IMR-90 (cell line): ENCODE results near the gene ZBTB7B. TPM values are rescaled to one million over a fixed set of nuclear protein-coding genes. Genes with fewer than 3 reads are reported as not detected.

Source experiments
- ATAC-seq: fragments of 200-7000 bp; cut with Tn5 transposase; 2 replicates; pipeline ENCODE4 v1.9.1; 2020; ENCODE audit warnings: low read depth, mild to moderate bottlenecking, moderate library complexity
- BruUV-seq: library from RNA; stranded (reverse); fragments of 400-500 nt; replicated peaks from 2 replicates; lab custom pipeline; 2021; lab: Mats Ljungman, UMichigan
- CTCF ChIA-PET: fragments of 300-600 bp; formaldehyde crosslinking; extraction: SDS; loops from one replicate; lab custom pipeline; 2021; ENCODE audit warnings: antibody characterized with exemption; lab: Yijun Ruan, JAX
- POLR2A ChIA-PET: fragments of 300-600 bp; sonication (Branson Sonifier 250); formaldehyde crosslinking; loops from one replicate; lab custom pipeline; 2022; ENCODE audit warnings: antibody characterized with exemption; ENCODE audit not compliant: unreplicated experiment; lab: Charles Lee
- DNase-seq: peaks from one replicate; pipeline ENCODE4 v3.0.0; 2013
- H2AFZ ChIP-seq: replicated peaks from 2 replicates; pipeline ENCODE3; 2013; ENCODE audit warnings: low read length, mild to moderate bottlenecking; ENCODE audit not compliant: poor library complexity
- H2AK5ac ChIP-seq: 2 replicates; pipeline ENCODE4 v1.6.1; 2013; ENCODE audit warnings: low read depth, low read length, inconsistent platforms
- H2AK9ac ChIP-seq: replicated peaks from 2 replicates; pipeline ENCODE3; 2013; ENCODE audit warnings: mild to moderate bottlenecking, low read depth, low read length, moderate library complexity; ENCODE audit not compliant: poor library complexity
- H2BK120ac ChIP-seq: 2 replicates; pipeline ENCODE4 v1.6.1; 2013; ENCODE audit warnings: low read depth, low read length, inconsistent platforms
- H2BK15ac ChIP-seq: 3 replicates; pipeline ENCODE4 v1.6.1; 2013; ENCODE audit warnings: low read depth, low read length, inconsistent platforms
- H2BK20ac ChIP-seq: 2 replicates; pipeline ENCODE4 v1.6.1; 2013; ENCODE audit warnings: low read depth, mild to moderate bottlenecking, inconsistent platforms, low read length, moderate library complexity
- H2BK5ac ChIP-seq: 2 replicates; pipeline ENCODE4 v1.6.1; 2013; ENCODE audit warnings: mild to moderate bottlenecking, low read depth, low read length, inconsistent platforms; ENCODE audit not compliant: poor library complexity, severe bottlenecking
- H3K14ac ChIP-seq: replicated peaks from 2 replicates; pipeline ENCODE4 v1.6.1; 2013; ENCODE audit warnings: low read depth, low read length, inconsistent platforms
- H3K18ac ChIP-seq: 2 replicates; pipeline ENCODE4 v1.6.1; 2013; ENCODE audit warnings: low read depth, low read length, control low read depth
- H3K23ac ChIP-seq: 2 replicates; pipeline ENCODE4 v1.6.1; 2013; ENCODE audit warnings: low read depth, low read length, inconsistent platforms
- H3K27ac ChIP-seq: 2 replicates; pipeline ENCODE4 v1.5.1; 2013; ENCODE audit warnings: mild to moderate bottlenecking, control low read depth, low read length; ENCODE audit not compliant: insufficient read depth
- H3K27me3 ChIP-seq: 2 replicates; pipeline ENCODE4 v1.6.1; 2013; ENCODE audit warnings: low read length; ENCODE audit not compliant: control insufficient read depth, insufficient read depth
- H3K36me3 ChIP-seq: 2 replicates; pipeline ENCODE4 v1.6.1; 2013; ENCODE audit warnings: low read length, mixed read lengths; ENCODE audit not compliant: control insufficient read depth, insufficient read depth
- H3K4ac ChIP-seq: 2 replicates; pipeline ENCODE4 v1.6.1; 2013; ENCODE audit warnings: low read depth, low read length, inconsistent platforms
- H3K4me1 ChIP-seq: 2 replicates; pipeline ENCODE4 v1.6.1; 2013; ENCODE audit warnings: low read length, mixed read lengths; ENCODE audit not compliant: control insufficient read depth, insufficient read depth
- H3K4me2 ChIP-seq: 2 replicates; pipeline ENCODE4 v1.6.1; 2013; ENCODE audit warnings: low read depth, mild to moderate bottlenecking, control low read depth, low read length, moderate library complexity
- H3K4me3 ChIP-seq: 2 replicates; pipeline ENCODE4 v1.5.1; 2013; ENCODE audit warnings: low read depth, mild to moderate bottlenecking, control low read depth, low read length, moderate library complexity; ENCODE audit not compliant: insufficient read depth
- H3K56ac ChIP-seq: 2 replicates; pipeline ENCODE4 v1.6.1; 2013; ENCODE audit warnings: low read length, inconsistent platforms; ENCODE audit not compliant: insufficient read depth; ENCODE audit errors: extremely low read depth
- H3K79me1 ChIP-seq, 2 experiments: 2 replicates each; pipeline ENCODE4 v1.6.1; 2013; ENCODE audit warnings: low read length in 2 of 2, inconsistent platforms in 1 of 2, low read depth in 1 of 2
- H3K9ac ChIP-seq: 2 replicates; pipeline ENCODE4 v1.6.1; 2013; ENCODE audit warnings: low read depth, low read length, control low read depth
- H3K9me1 ChIP-seq: 2 replicates; pipeline ENCODE4 v1.6.1; 2013; ENCODE audit warnings: low read length, inconsistent platforms; ENCODE audit not compliant: insufficient read depth
- H3K9me3 ChIP-seq: 2 replicates; pipeline ENCODE4 v1.6.1; 2013; ENCODE audit warnings: low read length; ENCODE audit not compliant: control insufficient read depth, insufficient read depth
- H4K20me1 ChIP-seq: 2 replicates; pipeline ENCODE4 v1.6.1; 2013; ENCODE audit warnings: low read length, inconsistent platforms; ENCODE audit not compliant: insufficient read depth
- H4K5ac ChIP-seq: 2 replicates; pipeline ENCODE4 v1.6.1; 2013; ENCODE audit warnings: mild to moderate bottlenecking, low read depth, low read length, control low read depth
- H4K8ac ChIP-seq, 2 experiments: 2 replicates each; pipeline ENCODE4 v1.6.1; 2013; ENCODE audit warnings: low read depth in 2 of 2, low read length in 2 of 2, control low read depth in 1 of 2, inconsistent platforms in 1 of 2
- H4K91ac ChIP-seq: 2 replicates; pipeline ENCODE4 v1.6.1; 2013; ENCODE audit warnings: low read depth, low read length, inconsistent platforms; ENCODE audit not compliant: insufficient read depth
- BHLHE40 ChIP-seq: fragments of 150-350 bp; IDR thresholded peaks from 2 replicates; pipeline ENCODE4 v1.6.1; 2016; ENCODE audit warnings: mild to moderate bottlenecking, low read depth, low read length
- CEBPB ChIP-seq: IDR thresholded peaks from 2 replicates; pipeline ENCODE4 v1.6.1; 2012; ENCODE audit warnings: low read depth, low read length, improper control_type of control experiment
- CHD1 ChIP-seq: IDR thresholded peaks from 2 replicates; pipeline ENCODE4 v1.6.1; 2012; ENCODE audit warnings: low read depth, low read length, improper control_type of control experiment
- ELK1 ChIP-seq: fragments of 150-350 bp; IDR thresholded peaks from 2 replicates; pipeline ENCODE4 v1.6.1; 2016; ENCODE audit warnings: low read depth, mild to moderate bottlenecking, low read length, moderate library complexity, borderline replicate concordance
- FOS ChIP-seq: fragments of 150-350 bp; IDR thresholded peaks from 2 replicates; pipeline ENCODE4 v1.6.1; 2016; ENCODE audit warnings: low read depth, low read length
- MAFK ChIP-seq: IDR thresholded peaks from 2 replicates; pipeline ENCODE4 v1.6.1; 2012; ENCODE audit warnings: low read depth, low read length, improper control_type of control experiment
- MAZ ChIP-seq: IDR thresholded peaks from 2 replicates; pipeline ENCODE4 v1.6.1; 2012; ENCODE audit warnings: low read depth, mild to moderate bottlenecking, low read length, improper control_type of control experiment, moderate library complexity, borderline replicate concordance
- MXI1 ChIP-seq: IDR thresholded peaks from 2 replicates; pipeline ENCODE4 v1.6.1; 2012; ENCODE audit warnings: low read depth, mild to moderate bottlenecking, low read length, moderate library complexity, borderline replicate concordance
- NFE2L2 ChIP-seq: fragments of 150-350 bp; IDR thresholded peaks from 2 replicates; pipeline ENCODE4 v1.6.1; 2016; ENCODE audit warnings: low read depth, mild to moderate bottlenecking, low read length
- POLR2A ChIP-seq: IDR thresholded peaks from 2 replicates; pipeline ENCODE4 v1.6.1; 2012; ENCODE audit warnings: mild to moderate bottlenecking, low read depth, low read length
- RAD21 ChIP-seq: IDR thresholded peaks from 2 replicates; pipeline ENCODE4 v1.6.1; 2012; ENCODE audit warnings: low read length, improper control_type of control experiment
- RCOR1 ChIP-seq: IDR thresholded peaks from 2 replicates; pipeline ENCODE4 v1.6.1; 2012; ENCODE audit warnings: mild to moderate bottlenecking, low read length, improper control_type of control experiment; ENCODE audit not compliant: insufficient replicate concordance
- RFX5 ChIP-seq: IDR thresholded peaks from 2 replicates; pipeline ENCODE4 v1.8.0; 2012; ENCODE audit warnings: low read depth, mild to moderate bottlenecking, low read length, moderate library complexity
- SMC3 ChIP-seq: fragments of 150-350 bp; IDR thresholded peaks from 2 replicates; pipeline ENCODE4 v1.6.1; 2016; ENCODE audit warnings: low read depth, mild to moderate bottlenecking, antibody characterized with exemption, low read length, moderate library complexity
- USF2 ChIP-seq: fragments of 150-350 bp; IDR thresholded peaks from 2 replicates; pipeline ENCODE4 v1.6.1; 2017; ENCODE audit warnings: mild to moderate bottlenecking, antibody characterized with exemption, low read length, low read depth
- WGBS, 2 experiments: methylation state at CpG; one replicate each; pipeline versions ENCODE4 v1.1.5 to v1.1.7; 2013; ENCODE audit warnings: missing lambda C conversion rate in 2 of 2; ENCODE audit not compliant: insufficient read length in 1 of 2; ENCODE audit errors: extremely low coverage in 2 of 2; 5-methylcytosine and 5-hydroxymethylcytosine counted together
- dilution Hi-C: fragments of 300-500 bp; cut with HindIII; formaldehyde crosslinking; loops from one replicate; pipeline ENCODE4 v1.14.3; 2018; ENCODE audit warnings: low sequenced_read_pairs; ENCODE audit not compliant: unreplicated experiment
- in situ Hi-C: fragments of 300-500 bp; cut with MboI; formaldehyde crosslinking; loops from 3 replicates; pipeline ENCODE4 v1.14.3; 2019; ENCODE audit warnings: low sequenced_read_pairs, inconsistent platforms, mixed read lengths
- intact Hi-C: fragments of 100-400 bp; cut with micrococcal nuclease; formaldehyde crosslinking; loops from 2 replicates; pipeline ENCODE4 v1.10.0; 2022
- polyA plus RNA-seq, 3 experiments: library from polyadenylated mRNA; depleted of rRNA; stranded (reverse); fragments of >200 nt; gene quantifications; 2 replicates each; pipeline ENCODE4 v1.2.3, GENCODE V29; 2012; ENCODE audit warnings: low replicate concordance in 1 of 3
- total RNA-seq: library from RNA; depleted of rRNA; stranded (reverse); fragments of >200 nt; gene quantifications from 2 replicates; pipeline ENCODE4 v1.2.3, GENCODE V29; 2012
- TF ChIP-seq, protein P1 (sequence below): conservative IDR thresholded peaks from 2 replicates; pipeline ENCODE4 v1.5.1; 2012; ENCODE audit warnings: mild to moderate bottlenecking, low read depth, low read length, improper control_type of control experiment

The ZBTB7B gene
- total and polyA plus RNA-seq, 2 of the 4 experiments (the other 2 are of a cell fraction): 7.7 to 17.4 TPM

- DNase-seq: no peak
- H3K23ac ChIP-seq: no peak overlapping the region; the same call in 1 of the 2 replicates
- H4K20me1 ChIP-seq: no peaks in the 10 kb centered on the region
- no peak overlapping the region for H4K8ac ChIP-seq
- H4K5ac ChIP-seq: no peak overlapping the region
- H4K91ac ChIP-seq: no peak overlapping the region
- no peak overlapping the region for H2BK120ac ChIP-seq
- H2BK20ac ChIP-seq: no peak overlapping the region
- no peak overlapping the region for H3K27ac ChIP-seq
- no peak overlapping the region for H3K4me3 ChIP-seq
- H2AFZ ChIP-seq: no peak overlapping the region
- no peaks in the 10 kb centered on the region for H3K36me3 ChIP-seq
- H3K4me2 ChIP-seq: no peak overlapping the region
- no peak overlapping the region for H2BK15ac ChIP-seq
- no peaks in the 10 kb centered on the region for H3K79me1 ChIP-seq
- no peaks in the 10 kb centered on the region for H3K9me3 ChIP-seq
- no peak overlapping the region for H3K18ac ChIP-seq
- TF ChIP-seq MXI1 (no peak), MAZ (no peak), USF2 (no peak), ELK1 (no peak), NFE2L2 (no peak), RCOR1 (no peak), SMC3 (no peak), FOS (no peak), MAFK (no peak), RAD21 (no peak), CEBPB (no peak), POLR2A (no peak), BHLHE40 (no peak), RFX5 (no peak), CHD1 (no peak)
- TF ChIP-seq, protein P1, sequence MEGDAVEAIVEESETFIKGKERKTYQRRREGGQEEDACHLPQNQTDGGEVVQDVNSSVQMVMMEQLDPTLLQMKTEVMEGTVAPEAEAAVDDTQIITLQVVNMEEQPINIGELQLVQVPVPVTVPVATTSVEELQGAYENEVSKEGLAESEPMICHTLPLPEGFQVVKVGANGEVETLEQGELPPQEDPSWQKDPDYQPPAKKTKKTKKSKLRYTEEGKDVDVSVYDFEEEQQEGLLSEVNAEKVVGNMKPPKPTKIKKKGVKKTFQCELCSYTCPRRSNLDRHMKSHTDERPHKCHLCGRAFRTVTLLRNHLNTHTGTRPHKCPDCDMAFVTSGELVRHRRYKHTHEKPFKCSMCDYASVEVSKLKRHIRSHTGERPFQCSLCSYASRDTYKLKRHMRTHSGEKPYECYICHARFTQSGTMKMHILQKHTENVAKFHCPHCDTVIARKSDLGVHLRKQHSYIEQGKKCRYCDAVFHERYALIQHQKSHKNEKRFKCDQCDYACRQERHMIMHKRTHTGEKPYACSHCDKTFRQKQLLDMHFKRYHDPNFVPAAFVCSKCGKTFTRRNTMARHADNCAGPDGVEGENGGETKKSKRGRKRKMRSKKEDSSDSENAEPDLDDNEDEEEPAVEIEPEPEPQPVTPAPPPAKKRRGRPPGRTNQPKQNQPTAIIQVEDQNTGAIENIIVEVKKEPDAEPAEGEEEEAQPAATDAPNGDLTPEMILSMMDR: no peak
- H3K14ac ChIP-seq: no peak overlapping the region
- ATAC-seq: no peak
- dilution Hi-C loops: no loop called here
- peaks cover 6% of the 10 kb centered on the region; the same call in 1 of the 2 replicates for H3K9me1 ChIP-seq
- peaks cover 1% of the 10 kb centered on the region; the same call in 1 of the 2 replicates for H3K4me1 ChIP-seq
- in situ Hi-C loops: no loop called here
- intact Hi-C loops: no loop called here
- H2AK9ac ChIP-seq: no peak overlapping the region
- no peak overlapping the region for H3K9ac ChIP-seq
- H3K27me3 ChIP-seq: peaks cover 44% of the 10 kb centered on the region
- BruUV-seq: no TSS peak
- ChIA-PET POLR2A (no interaction called here), CTCF (interaction anchor here (1.4 to 1.8 kb wide), 2 partner anchors 13 to 24 kb away, joined by 3 to 4 read pairs; partner anchors contain the start of gene ADAM15)
- no peak overlapping the region for H2AK5ac ChIP-seq
- H3K56ac ChIP-seq: no peak overlapping the region
- H2BK5ac ChIP-seq: no peak overlapping the region
- 98% methylated on average over 5 of the region's 6 CpGs; no CpG with 5 or more reads in 1 of the 2 experiments for WGBS, 2 experiments
- no peak overlapping the region for H3K4ac ChIP-seq
These were observed 35.3 kb downstream of the ZBTB7B start for GRCh38 chr1:155037851-155038441.
